PC-3 (cell line): Measurements from ENCODE around the gene FBF1. TPM values are rescaled to one million over a fixed set of nuclear protein-coding genes. Genes with fewer than 3 reads are reported as not detected.

ENCODE experiments used
- ATAC-seq: fragments of 200-7000 bp; cut with Tn5 transposase; 2 replicates; pipeline ENCODE4 v1.9.1; 2020; ENCODE audit warnings: mild to moderate bottlenecking, moderate library complexity
- BruUV-seq: library from RNA; stranded (reverse); fragments of 400-500 nt; replicated peaks from 2 replicates; lab custom pipeline; 2021; lab: Mats Ljungman, UMichigan
- CTCF ChIA-PET: fragments of 300-600 bp; sonication (Branson Sonifier 250); formaldehyde crosslinking; loops from one replicate; lab custom pipeline; 2022; ENCODE audit warnings: antibody characterized with exemption; lab: Charles Lee
- POLR2A ChIA-PET: fragments of 300-600 bp; sonication (Branson Sonifier 250); formaldehyde crosslinking; loops from one replicate; lab custom pipeline; 2022; ENCODE audit warnings: antibody characterized with exemption; ENCODE audit not compliant: unreplicated experiment; lab: Charles Lee
- DNase-seq: peaks from one replicate; pipeline ENCODE4 v3.0.0-alpha.2; 2015
- H2AFZ ChIP-seq: fragments of 300-600 bp; sonication (generic); 2 replicates; pipeline ENCODE4 v1.6.0; 2016; ENCODE audit warnings: antibody characterized with exemption, low read length
- H3F3A ChIP-seq: fragments of 300-600 bp; sonication (generic); one replicate; pipeline ENCODE4 v1.6.0; 2017; ENCODE audit warnings: antibody characterized with exemption, low read length, control low read depth, mild to moderate bottlenecking; ENCODE audit not compliant: unreplicated experiment
- H3K27ac ChIP-seq: fragments of 300-600 bp; sonication (generic); 2 replicates; pipeline ENCODE4 v1.5.1; 2016; ENCODE audit warnings: mild to moderate bottlenecking, low read length
- H3K27me3 ChIP-seq: fragments of 300-600 bp; sonication (generic); 2 replicates; pipeline ENCODE4 v1.6.1; 2016; ENCODE audit warnings: low read length, mixed read lengths
- H3K36me3 ChIP-seq: fragments of 300-600 bp; sonication (generic); 2 replicates; pipeline ENCODE4 v1.6.1; 2016; ENCODE audit warnings: low read depth, mixed run types, low read length, mixed read lengths
- H3K4me1 ChIP-seq: fragments of 300-600 bp; sonication (generic); 2 replicates; pipeline ENCODE4 v1.5.1; 2016; ENCODE audit warnings: low read length; ENCODE audit not compliant: insufficient read depth
- H3K4me2 ChIP-seq: fragments of 300-600 bp; sonication (generic); 2 replicates; pipeline ENCODE4 v1.6.0; 2016; ENCODE audit warnings: low read length
- H3K4me3 ChIP-seq: fragments of 300-600 bp; sonication (generic); 2 replicates; pipeline ENCODE4 v1.5.1; 2016; ENCODE audit warnings: mild to moderate bottlenecking, low read length, mixed read lengths
- H3K79me2 ChIP-seq: fragments of 300-600 bp; sonication (generic); 2 replicates; pipeline ENCODE4 v1.6.1; 2017; ENCODE audit warnings: low read length, mixed read lengths
- H3K9ac ChIP-seq: fragments of 300-600 bp; sonication (generic); 2 replicates; pipeline ENCODE4 v1.6.0; 2016; ENCODE audit warnings: mild to moderate bottlenecking, low read length
- H3K9me2 ChIP-seq: fragments of 300-600 bp; sonication (generic); replicated peaks from 2 replicates; pipeline ENCODE4 v1.6.1; 2016; ENCODE audit warnings: mixed run types, low read length, mixed read lengths
- H3K9me3 ChIP-seq: fragments of 300-600 bp; sonication (generic); 2 replicates; pipeline ENCODE4 v1.6.1; 2016; ENCODE audit warnings: low read length, mixed read lengths
- H4K20me1 ChIP-seq: fragments of 300-600 bp; sonication (generic); 2 replicates; pipeline ENCODE4 v1.6.1; 2016; ENCODE audit warnings: low read length, mixed read lengths
- EZH2 ChIP-seq: fragments of 300-600 bp; sonication (generic); IDR thresholded peaks from one replicate; pipeline ENCODE4 v1.6.1; 2017; ENCODE audit warnings: antibody characterized with exemption, mild to moderate bottlenecking, low read length; ENCODE audit not compliant: unreplicated experiment
- EZH2phosphoT487 ChIP-seq: fragments of 300-600 bp; sonication (generic); IDR thresholded peaks from 2 replicates; pipeline ENCODE4 v1.6.1; 2018; ENCODE audit warnings: mild to moderate bottlenecking, antibody characterized with exemption, low read length, borderline replicate concordance
- intact Hi-C: fragments of 100-400 bp; cut with micrococcal nuclease; formaldehyde crosslinking; loops from 2 replicates; pipeline ENCODE4 v1.9.0; 2023
- total RNA-seq: library from RNA; depleted of rRNA; stranded (reverse); fragments of >200 nt; gene quantifications from 2 replicates; pipeline ENCODE4 v1.2.3, GENCODE V29; 2014
- TF ChIP-seq, protein P1 (sequence below): fragments of 300-600 bp; sonication (generic); conservative IDR thresholded peaks from 2 replicates; pipeline ENCODE4 v1.5.1; 2017; ENCODE audit warnings: antibody characterized with exemption, low read depth, mild to moderate bottlenecking, low read length

Gene FBF1
- total RNA-seq, 1 experiment from 2014 or later = 39.2 TPM

DNA sequence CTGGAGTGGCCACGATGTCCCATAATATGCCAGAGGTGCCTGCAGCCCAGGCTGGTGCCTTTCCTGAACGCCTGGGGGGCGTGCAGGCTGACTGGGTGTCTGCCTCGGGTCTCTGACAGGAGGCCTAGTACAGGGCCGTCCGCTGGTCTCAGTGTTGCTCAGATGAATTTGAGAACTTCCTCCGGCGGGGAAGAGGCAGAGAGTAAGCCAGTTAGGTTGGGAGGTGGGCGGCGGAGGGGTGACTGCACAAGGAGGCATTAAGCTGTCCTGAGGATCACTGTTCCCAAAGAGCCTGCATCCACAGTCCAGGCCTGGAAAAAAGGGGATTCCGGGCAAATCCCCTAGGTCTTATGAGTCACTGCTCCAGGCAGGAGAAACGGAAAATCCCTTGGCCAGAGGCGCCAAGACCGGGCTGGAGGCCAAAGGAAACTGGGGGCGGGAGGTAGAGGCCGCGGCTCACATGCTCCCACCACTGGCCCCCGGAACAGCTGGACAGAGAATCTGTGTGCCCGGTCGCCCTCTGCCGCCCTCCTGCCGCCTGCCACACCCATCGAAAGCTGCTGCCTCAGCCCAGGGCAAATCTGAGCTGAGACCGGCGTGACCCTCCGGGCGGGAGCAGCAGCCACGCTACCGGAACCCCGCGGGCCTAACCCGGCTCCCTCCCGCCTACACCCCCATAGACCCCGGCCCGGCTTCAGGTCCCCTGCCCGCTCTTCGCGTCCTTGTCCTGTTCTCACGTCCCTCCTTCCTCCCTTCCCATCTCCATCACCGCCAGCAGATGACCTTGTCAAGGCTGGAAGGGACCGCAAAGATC is 63.7 kb downstream of the FBF1 start:
- H3K4me3 ChIP-seq = peak overlapping the region; percentile 71
- TF ChIP-seq EZH2 = no peak
- TF ChIP-seq, protein P1, sequence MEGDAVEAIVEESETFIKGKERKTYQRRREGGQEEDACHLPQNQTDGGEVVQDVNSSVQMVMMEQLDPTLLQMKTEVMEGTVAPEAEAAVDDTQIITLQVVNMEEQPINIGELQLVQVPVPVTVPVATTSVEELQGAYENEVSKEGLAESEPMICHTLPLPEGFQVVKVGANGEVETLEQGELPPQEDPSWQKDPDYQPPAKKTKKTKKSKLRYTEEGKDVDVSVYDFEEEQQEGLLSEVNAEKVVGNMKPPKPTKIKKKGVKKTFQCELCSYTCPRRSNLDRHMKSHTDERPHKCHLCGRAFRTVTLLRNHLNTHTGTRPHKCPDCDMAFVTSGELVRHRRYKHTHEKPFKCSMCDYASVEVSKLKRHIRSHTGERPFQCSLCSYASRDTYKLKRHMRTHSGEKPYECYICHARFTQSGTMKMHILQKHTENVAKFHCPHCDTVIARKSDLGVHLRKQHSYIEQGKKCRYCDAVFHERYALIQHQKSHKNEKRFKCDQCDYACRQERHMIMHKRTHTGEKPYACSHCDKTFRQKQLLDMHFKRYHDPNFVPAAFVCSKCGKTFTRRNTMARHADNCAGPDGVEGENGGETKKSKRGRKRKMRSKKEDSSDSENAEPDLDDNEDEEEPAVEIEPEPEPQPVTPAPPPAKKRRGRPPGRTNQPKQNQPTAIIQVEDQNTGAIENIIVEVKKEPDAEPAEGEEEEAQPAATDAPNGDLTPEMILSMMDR = no peak
- no peak for TF ChIP-seq EZH2phosphoT487
- H3K4me2 ChIP-seq = peak overlapping the region; percentile 85
- intact Hi-C loops = loop anchor here (1.0 kb wide), 1 partner anchor 22 kb away; the partner anchor contains the start of gene WBP2
- H3K27me3 ChIP-seq = no peaks in the 10 kb centered on the region
- peak overlapping the region; percentile 87 for H3K9ac ChIP-seq
- H3F3A ChIP-seq = no peaks in the 10 kb centered on the region
- BruUV-seq = TSS peak; percentile 45
- H3K9me3 ChIP-seq = no peaks in the 10 kb centered on the region
- H3K36me3 ChIP-seq = peaks cover 3% of the 10 kb centered on the region; the same call in 1 of the 2 replicates
- H2AFZ ChIP-seq = peak overlapping the region; percentile 36
- H3K4me1 ChIP-seq = peaks cover 30% of the 10 kb centered on the region
- ATAC-seq (peak; percentile 42), DNase-seq (peak; percentile 95)
- H3K27ac ChIP-seq = peak overlapping the region; percentile 92
- no peaks in the 10 kb centered on the region for H4K20me1 ChIP-seq
- H3K9me2 ChIP-seq = no peaks in the 10 kb centered on the region
- ChIA-PET POLR2A (interaction anchor here (0.7 to 1.0 kb wide), 2 partner anchors 22 to 1448 kb away, joined by 4 to 9 read pairs; partner anchors contain the start of gene WBP2), CTCF (interaction anchor here (0.5 to 1.3 kb wide), 6 partner anchors 22 to 970 kb away, joined by 3 to 30 read pairs (median 10); partner anchors contain the start of gene WBP2)
- H3K79me2 ChIP-seq = peaks cover 23% of the 10 kb centered on the region

DNA sequence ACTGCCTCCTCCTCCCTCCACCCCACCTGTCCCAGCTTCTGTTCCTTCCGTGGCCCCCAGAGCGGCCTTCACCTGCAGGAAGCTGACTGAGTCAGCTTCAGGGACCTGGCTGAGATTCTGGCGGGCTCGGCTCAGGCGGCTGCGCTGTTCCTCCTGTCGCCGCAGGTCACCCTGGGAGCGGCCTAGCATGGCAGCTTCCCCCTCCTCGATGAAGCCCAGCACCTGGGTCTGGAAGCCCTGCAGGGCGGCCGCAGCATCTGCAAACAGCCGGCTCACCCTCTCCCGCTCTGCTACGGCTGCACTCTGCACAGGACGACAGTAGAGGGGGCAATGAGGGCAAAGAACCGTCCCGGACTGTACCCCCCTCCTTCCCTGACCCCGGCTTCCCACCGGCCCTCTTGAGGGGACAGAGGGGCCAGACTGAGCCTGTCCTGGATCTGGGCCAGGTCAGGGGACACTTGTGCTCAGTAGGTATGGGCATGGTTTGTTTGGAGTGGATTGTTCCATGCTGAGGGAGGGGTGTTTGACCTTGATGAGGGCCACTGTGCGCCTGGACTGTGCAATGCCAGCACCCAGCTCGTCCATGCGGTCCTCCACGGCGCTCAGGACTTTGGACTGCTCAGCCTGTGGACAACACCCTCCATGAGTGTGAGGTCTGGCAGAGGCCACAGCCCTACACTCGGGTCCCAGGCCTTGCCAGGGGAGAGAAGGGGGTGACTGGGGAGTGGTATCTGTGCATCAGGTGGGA is 64.5 kb downstream of the FBF1 start:
- H4K20me1 ChIP-seq = no peaks in the 10 kb centered on the region
- BruUV-seq = TSS peak; percentile 22
- peak overlapping the region; percentile 87 for H3K9ac ChIP-seq
- CTCF ChIA-PET = interaction anchor here (0.5 to 1.5 kb wide), 10 partner anchors 20 to 267 kb away, joined by 3 to 30 read pairs (median 5); partner anchors contain the start of genes GALK1, TRIM65 and WBP2
- peaks cover 3% of the 10 kb centered on the region; the same call in 1 of the 2 replicates for H3K36me3 ChIP-seq
- no peaks in the 10 kb centered on the region for H3K9me2 ChIP-seq
- POLR2A ChIA-PET = interaction anchor here (1.0 to 1.4 kb wide), 2 partner anchors 21 to 96 kb away, joined by 7 to 15 read pairs; partner anchors contain the start of gene WBP2
- TF ChIP-seq, protein P1 = peak; percentile 45
- TF ChIP-seq EZH2 = no peak
- H3K27me3 ChIP-seq = no peaks in the 10 kb centered on the region
- H2AFZ ChIP-seq = peak overlapping the region; percentile 58
- peak overlapping the region; percentile 71 for H3K4me3 ChIP-seq
- intact Hi-C loops = no loop called here
- no peaks in the 10 kb centered on the region for H3F3A ChIP-seq
- peaks cover 23% of the 10 kb centered on the region for H3K79me2 ChIP-seq
- peak; percentile 0; the same call in 1 of the 2 replicates for ATAC-seq
- peaks cover 30% of the 10 kb centered on the region for H3K4me1 ChIP-seq
- H3K4me2 ChIP-seq = peak overlapping the region; percentile 85
- H3K27ac ChIP-seq = peak overlapping the region; percentile 92
- no peaks in the 10 kb centered on the region for H3K9me3 ChIP-seq
- peak; percentile 96 for DNase-seq
